Type B pancreatic cell (in vitro differentiated cells): ENCODE data around the gene EEFSEC. TPM values are rescaled to one million over a fixed set of nuclear protein-coding genes. Genes with fewer than 3 reads are reported as not detected.

Experiments used
- DNase-seq: peaks from one replicate; pipeline ENCODE4 v3.0.0; 2021; ENCODE audit warnings: mixed read lengths; ENCODE audit not compliant: unreplicated experiment; ENCODE audit errors: extremely low spot score
- H3K27ac Mint-ChIP-seq: 2 replicates; pipeline ENCODE4 v1.8.0; 2021; ENCODE audit warnings: mild to moderate bottlenecking, mixed read lengths
- H3K27me3 Mint-ChIP-seq: 2 replicates; pipeline ENCODE4 v1.8.0; 2021; ENCODE audit warnings: mixed read lengths
- H3K36me3 Mint-ChIP-seq: 2 replicates; pipeline ENCODE4 v1.8.0; 2021; ENCODE audit warnings: mixed read lengths
- H3K4me1 Mint-ChIP-seq: one replicate; pipeline ENCODE4 v1.8.0; 2021; ENCODE audit warnings: mixed read lengths; ENCODE audit not compliant: unreplicated experiment
- H3K4me3 Mint-ChIP-seq: 2 replicates; pipeline ENCODE4 v1.8.0; 2021; ENCODE audit warnings: mild to moderate bottlenecking, mixed read lengths
- H3K9me3 Mint-ChIP-seq: 2 replicates; pipeline ENCODE4 v1.8.0; 2021; ENCODE audit warnings: mixed read lengths
- CTCF ChIP-seq: fragments of 200-600 bp; sonication (generic); conservative IDR thresholded peaks from 2 replicates; pipeline ENCODE4 v1.5.0; 2021; ENCODE audit warnings: antibody characterized with exemption, mild to moderate bottlenecking
- total RNA-seq: library from RNA; stranded (reverse); gene quantifications from 2 replicates; pipeline ENCODE4 v1.2.1, GENCODE V29; 2021; ENCODE audit warnings: low replicate concordance

Gene EEFSEC
- total RNA-seq, 1 donor from 2014 or later: 16.6 TPM

GRCh38 chr3:128179484-128179819 is 26.2 kb downstream of the EEFSEC start:
- Mint-ChIP-seq H3K9me3 (no peaks in the 10 kb centered on the region), H3K36me3 (peaks cover 7% of the 10 kb centered on the region), H3K4me3 (peak overlapping the region; percentile 1), H3K4me1 (peaks cover 42% of the 10 kb centered on the region), H3K27me3 (peaks cover 3% of the 10 kb centered on the region), H3K27ac (peak overlapping the region; percentile 34)
- DNase-seq: no peak
- TF ChIP-seq CTCF: no peak

- Mint-ChIP-seq H3K4me1 (peaks cover 32% of the 10 kb centered on the region), H3K9me3 (no peaks in the 10 kb centered on the region), H3K27ac (no peak overlapping the region), H3K36me3 (peaks cover 8% of the 10 kb centered on the region), H3K27me3 (peaks cover 3% of the 10 kb centered on the region), H3K4me3 (no peak overlapping the region)
- no peak for TF ChIP-seq CTCF
- DNase-seq: no peak
Measured at GRCh38 chr3:128180436-128180835, 27.2 kb downstream of the EEFSEC start.

GRCh38 chr3:128180913-128181312 is 27.6 kb downstream of the EEFSEC start:
- Mint-ChIP-seq H3K27me3 (peaks cover 3% of the 10 kb centered on the region), H3K36me3 (peaks cover 11% of the 10 kb centered on the region), H3K9me3 (no peaks in the 10 kb centered on the region), H3K27ac (no peak overlapping the region), H3K4me1 (peaks cover 32% of the 10 kb centered on the region), H3K4me3 (no peak overlapping the region)
- no peak for TF ChIP-seq CTCF
- no peak for DNase-seq

- peaks cover 26% of the 10 kb centered on the region for H3K4me1 Mint-ChIP-seq
- H3K27me3 Mint-ChIP-seq: peaks cover 3% of the 10 kb centered on the region
- no peak overlapping the region for H3K4me3 Mint-ChIP-seq
- H3K9me3 Mint-ChIP-seq: no peaks in the 10 kb centered on the region
- peaks cover 11% of the 10 kb centered on the region for H3K36me3 Mint-ChIP-seq
- no peak for TF ChIP-seq CTCF
- no peak overlapping the region for H3K27ac Mint-ChIP-seq
- DNase-seq: no peak
Measured at GRCh38 chr3:128182656-128183055, 29.4 kb downstream of the EEFSEC start.

GRCh38 chr3:128185630-128186447 is 32.6 kb downstream of the EEFSEC start:
- Mint-ChIP-seq H3K4me1 (peaks cover 8% of the 10 kb centered on the region), H3K36me3 (peaks cover 7% of the 10 kb centered on the region)
- no peak for DNase-seq

More at GRCh38 chr3:128185630-128186447, 32.6 kb downstream of the EEFSEC start:
- H3K27ac Mint-ChIP-seq: no peak overlapping the region
- no peaks in the 10 kb centered on the region for H3K27me3 Mint-ChIP-seq
- no peak overlapping the region for H3K4me3 Mint-ChIP-seq
- H3K9me3 Mint-ChIP-seq: no peaks in the 10 kb centered on the region
- TF ChIP-seq CTCF: no peak
